ENCODE results near the gene MCRIP1. TPM values are rescaled to one million over a fixed set of nuclear protein-coding genes. Genes with fewer than 3 reads are reported as not detected.

MCRIP1 gene
- total and polyA plus RNA-seq, 2 of the 8 experiments (the other 6 are each of a cell fraction or from before 2014, with no cell fraction given): 103 to 151 TPM

GRCh38 chr17:81819708-81820107 is 13.4 kb downstream of the MCRIP1 start:
- H3K23me2 ChIP-seq (ENCODE audit: low read depth, low read length): no peaks in the 10 kb centered on the region
- DNase-seq (ENCODE audit: low read depth in 1 of 2, low spot score in 2 of 2) (no peak), FAIRE-seq (no peak)
- H2BK15ac ChIP-seq (ENCODE audit: low read length): 0 out of 2 replicates have a peak overlapping the region, but pooled peaks have one; percentile 23
- H3K4ac ChIP-seq (replicated peaks; ENCODE audit: insufficient read length, low read depth, low read length): no peak overlapping the region
- no peak overlapping the region for H2BK5ac ChIP-seq (ENCODE audit: low read depth, low read length)
- no peaks in the 10 kb centered on the region for H3K27me3 ChIP-seq (replicated peaks in 1 of 4; ENCODE audit: control insufficient read depth in 3 of 4, extremely low read depth in 1 of 4, insufficient read depth in 3 of 4, low read length in 3 of 4)
- no peak overlapping the region for H2BK120ac ChIP-seq (replicated peaks; ENCODE audit: low read depth, low read length)
- POLR2A ChIA-PET (ENCODE audit: partially characterized antibody): interaction anchor here (0.6 to 2.3 kb wide), 12 partner anchors 9 to 279 kb away, joined by 3 to 8 read pairs (median 4); partner anchors contain the start of gene MCRIP1
- no peak overlapping the region for H4K5ac ChIP-seq (ENCODE audit: insufficient read length, low read depth, low read length)
- TF ChIP-seq JUND (IDR thresholded peaks at IDR 0.05; ENCODE audit: low read length) (no peak), HDAC2 (IDR thresholded peaks at IDR 0.05; ENCODE audit: borderline replicate concordance in 1 of 2, low read depth in 2 of 2, low read length in 2 of 2) (no peak), SUZ12 (IDR thresholded peaks at IDR 0.05; ENCODE audit: low read length) (no peak), CBX5 (IDR thresholded peaks at IDR 0.05; ENCODE audit: low read depth, low read length) (no peak), CEBPB (IDR thresholded peaks at IDR 0.05; ENCODE audit: low read depth, low read length) (no peak), CTCF (IDR thresholded peaks at IDR 0.05; ENCODE audit: control extremely low read depth in 1 of 3, insufficient read depth in 1 of 3, low read depth in 1 of 3, low read length in 3 of 3) (no peak), POLR2A (IDR thresholded peaks at IDR 0.05; ENCODE audit: control extremely low read depth in 1 of 2, low read depth in 2 of 2, low read length in 2 of 2) (no peak)
- no peak overlapping the region for H3K14ac ChIP-seq (ENCODE audit: insufficient read length)
- no peak overlapping the region for H2AK5ac ChIP-seq (ENCODE audit: low read depth, low read length)
- H2BK20ac ChIP-seq (ENCODE audit: low read length): no peak overlapping the region
- H4K20me1 ChIP-seq (replicated peaks in 1 of 2; ENCODE audit: control insufficient read depth in 1 of 2, insufficient read depth in 2 of 2, low read length in 2 of 2): peaks cover 3% of the 10 kb centered on the region in 2 experiments
- 0 out of 2 replicates have a peak, but pooled peaks cover 2% of the 10 kb centered on the region for H3K79me1 ChIP-seq (ENCODE audit: low read depth, low read length)
- no peak overlapping the region for H3K9ac ChIP-seq (replicated peaks in 1 of 4; ENCODE audit: extremely low read depth in 1 of 4, low read depth in 3 of 4, low read length in 3 of 4)
- H3K27ac ChIP-seq (ENCODE audit: low read depth, low read length): no peak overlapping the region; the same call in 1 of the 2 replicates
- H3K9me3 ChIP-seq (ENCODE audit: insufficient read depth in 2 of 2, low read depth in 1 of 2, low read length in 1 of 2): no peaks in the 10 kb centered on the region
- no peak overlapping the region for H3K56ac ChIP-seq (replicated peaks; ENCODE audit: insufficient read length, low read depth, low read length)
- H4K8ac ChIP-seq (ENCODE audit: extremely low read depth, insufficient read depth, low read length): 0 out of 2 replicates have a peak overlapping the region, but pooled peaks have one; percentile 57
- H2AFZ ChIP-seq (ENCODE audit: low read length): no peak overlapping the region
- no peaks in the 10 kb centered on the region for H3K79me2 ChIP-seq (ENCODE audit: control insufficient read depth in 1 of 2, insufficient read depth in 2 of 2, low read length in 2 of 2)
- no peak overlapping the region for H4K91ac ChIP-seq (replicated peaks; ENCODE audit: insufficient read length, low read length)
- peak overlapping the region in 1 of 2 experiments; percentile 42; a peak in 1 of 4 replicates for H3K4me2 ChIP-seq (ENCODE audit: insufficient read depth in 1 of 2, low read depth in 2 of 2, low read length in 2 of 2)
- 0 out of 2 replicates have a peak overlapping the region, but pooled peaks have one; percentile 12 for H2BK12ac ChIP-seq (ENCODE audit: low read depth, low read length)
- CTCF ChIA-PET (ENCODE audit: partially characterized antibody): interaction anchor here (0.6 to 2.5 kb wide), 8 partner anchors 9 to 115 kb away, joined by 3 to 10 read pairs (median 4); no protein-coding TSS in a partner anchor
- H3K4me3 ChIP-seq (ENCODE audit: extremely low read depth in 1 of 4, insufficient read depth in 2 of 4, low read depth in 3 of 4, low read length in 4 of 4): 0 out of 8 replicates have a peak overlapping the region, but pooled peaks of 1 of the 4 experiments have one; percentile 19
- H3K36me3 ChIP-seq (ENCODE audit: control insufficient read depth in 2 of 4, insufficient read depth in 4 of 4, low read length in 3 of 4): no peaks in the 10 kb centered on the region
- H3K4me1 ChIP-seq (replicated peaks in 1 of 4; ENCODE audit: control insufficient read depth in 3 of 4, insufficient read depth in 4 of 4, low read length in 3 of 4): peaks cover 0 to 7% (median 3%) of the 10 kb centered on the region in 4 experiments; a peak in 4 of 7 replicates
- 75% methylated on average over 1 of the region's 13 CpGs; no CpG with 5 or more reads in 1 of the 2 experiments for WGBS, 2 experiments (ENCODE audit: extremely low coverage in 1 of 2, insufficient coverage in 1 of 2, insufficient read length in 1 of 2, insufficient replicate concordance in 2 of 2, low coverage in 1 of 2, low lambda C conversion rate in 2 of 2, missing lambda C conversion rate in 1 of 2)
- H3K23ac ChIP-seq (ENCODE audit: insufficient read length): no peak overlapping the region
- no peak overlapping the region for H3K18ac ChIP-seq (ENCODE audit: extremely low read depth, low read length)

Data from H1 (cell line).